ENCODE measurements around the gene TEKTIP1.
A peak's percentile ranks its signal among the peaks of the same experiment; 100 is the strongest.

TEKTIP1 gene

DNA sequence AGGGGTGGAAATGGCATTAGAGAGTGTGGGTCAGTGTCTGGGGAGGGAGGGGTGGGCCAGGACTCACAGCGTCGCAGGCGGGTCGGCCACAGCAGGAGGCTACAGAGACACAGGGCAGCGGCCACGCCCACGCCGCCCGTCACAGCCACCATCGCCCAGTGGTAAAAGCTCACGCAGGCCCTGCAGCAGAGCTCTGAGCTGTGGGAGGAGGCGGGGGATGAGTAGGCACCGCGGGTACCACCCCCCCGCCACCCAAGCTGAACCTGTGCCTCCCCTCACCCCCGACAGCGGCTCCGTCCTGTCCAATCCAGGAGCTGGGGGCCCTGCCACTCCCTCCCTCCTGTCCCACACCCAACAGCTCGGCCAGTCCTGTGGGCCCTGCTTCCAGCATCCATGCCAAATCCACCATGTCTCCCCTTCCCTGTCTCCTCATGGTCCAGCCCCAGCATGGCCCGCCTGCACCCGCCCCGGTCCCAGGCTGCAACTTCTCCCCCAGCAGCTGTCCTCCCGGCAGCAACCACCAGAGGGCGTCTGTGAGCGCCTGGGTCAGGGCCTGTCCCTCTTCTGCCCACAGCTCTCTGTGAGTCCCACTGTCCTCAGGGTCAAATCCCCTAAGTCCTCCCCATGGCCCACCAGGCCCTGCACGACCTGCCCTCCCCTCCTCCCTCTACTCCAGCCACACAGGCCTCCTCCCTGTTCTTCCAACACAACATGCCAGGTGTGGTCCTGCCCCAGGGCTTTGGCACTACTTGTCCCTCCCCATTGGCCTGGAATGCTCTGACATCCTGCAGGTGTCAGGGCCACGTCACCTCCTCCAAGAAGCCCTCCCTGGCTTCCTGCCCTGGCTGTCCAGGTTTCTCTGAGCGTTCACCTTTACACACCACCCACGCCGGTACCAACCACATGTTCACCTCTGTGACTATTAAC is 6.0 kb downstream of the TEKTIP1 start:
- H3K4me3 ChIP-seq, result no peak overlapping the region
- in situ Hi-C loops (cut with MboI; ENCODE audit: low sequenced_read_pairs), result no loop called here
- no peaks in the 10 kb centered on the region for H3K4me1 ChIP-seq
- no peaks in the 10 kb centered on the region for H3K9me3 ChIP-seq
- DNase-seq (ENCODE audit: low spot score in 2 of 2), result peak; percentile 20 to 90
- no peaks in the 10 kb centered on the region for H3K27me3 ChIP-seq (ENCODE audit: low read depth)
- peaks cover 22% of the 10 kb centered on the region for H3K36me3 ChIP-seq (replicated peaks)

DNA sequence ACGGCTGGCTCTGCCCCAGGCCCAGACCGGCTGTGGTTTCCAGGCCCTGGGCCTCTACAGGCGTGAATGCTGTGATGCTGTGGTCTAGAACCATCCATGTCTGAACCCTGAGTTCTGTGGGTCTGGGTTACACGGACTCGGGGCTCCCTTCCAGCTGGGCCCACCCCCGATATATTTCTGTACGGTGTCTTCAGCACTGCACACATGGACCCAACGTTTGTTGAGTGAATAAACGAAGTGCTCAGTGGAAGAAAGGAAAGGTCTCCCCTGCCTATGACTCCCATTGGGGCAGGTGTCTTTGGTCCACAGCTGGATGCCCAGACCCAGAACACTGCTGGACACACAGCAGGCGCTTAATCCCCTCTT is 6.7 kb downstream of the TEKTIP1 start:
- H3K9me3 ChIP-seq, result no peaks in the 10 kb centered on the region
- DNase-seq (ENCODE audit: low spot score in 2 of 2), result no peak
- H3K36me3 ChIP-seq (replicated peaks), result peaks cover 24% of the 10 kb centered on the region
- H3K27me3 ChIP-seq (ENCODE audit: low read depth), result no peaks in the 10 kb centered on the region
- H3K4me1 ChIP-seq, result no peaks in the 10 kb centered on the region
- in situ Hi-C loops (cut with MboI; ENCODE audit: low sequenced_read_pairs), result no loop called here
- no peak overlapping the region for H3K4me3 ChIP-seq

DNA sequence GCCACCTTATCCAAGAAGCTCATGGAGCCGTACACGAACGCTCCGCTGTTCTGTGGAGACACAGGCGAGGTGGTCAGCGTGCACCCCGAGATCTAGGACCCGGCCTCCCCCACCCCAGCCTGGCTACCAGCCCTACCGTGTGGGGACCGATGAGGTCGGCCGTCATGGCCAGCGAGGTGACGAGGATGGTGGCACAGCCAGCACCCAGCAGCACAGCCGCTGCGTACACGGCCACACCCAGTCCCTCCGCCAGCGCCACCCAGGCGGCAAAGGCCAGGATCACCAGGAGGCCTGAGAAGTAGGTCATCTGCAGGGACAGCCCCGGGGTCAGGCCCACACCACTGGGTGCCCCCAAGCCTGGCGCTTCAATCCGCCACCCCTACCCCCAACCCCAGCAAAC is 7.1 kb downstream of the TEKTIP1 start:
- H3K4me3 ChIP-seq, result no peak overlapping the region
- H3K36me3 ChIP-seq (replicated peaks), result peaks cover 26% of the 10 kb centered on the region
- in situ Hi-C loops (cut with MboI; ENCODE audit: low sequenced_read_pairs), result no loop called here
- no peaks in the 10 kb centered on the region for H3K9me3 ChIP-seq
- no peak for DNase-seq (ENCODE audit: low spot score in 2 of 2)
- no peaks in the 10 kb centered on the region for H3K4me1 ChIP-seq
- no peaks in the 10 kb centered on the region for H3K27me3 ChIP-seq (ENCODE audit: low read depth)

DNA sequence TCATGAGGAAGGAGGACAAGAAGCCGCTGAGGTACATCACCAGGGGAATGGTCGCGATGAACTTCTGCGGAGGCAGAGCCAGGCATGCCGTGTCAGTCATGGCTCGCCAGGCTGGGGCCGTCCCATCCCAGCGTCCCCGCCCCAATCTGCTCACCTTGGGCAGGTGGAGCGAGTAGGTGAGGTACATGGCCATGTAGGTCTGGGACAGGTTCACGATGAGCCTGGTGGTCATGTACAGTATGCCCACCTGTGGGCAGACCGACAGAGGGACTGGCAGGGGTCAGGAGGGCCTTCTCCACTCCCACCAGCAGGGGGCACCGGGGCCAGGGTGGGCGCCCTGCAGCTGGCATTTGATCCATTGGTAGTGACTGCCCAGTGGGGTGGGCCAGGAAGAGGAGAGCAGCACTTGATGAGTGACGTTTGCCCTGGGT is 8.3 kb downstream of the TEKTIP1 start:
- H3K9me3 ChIP-seq, result no peaks in the 10 kb centered on the region
- peaks cover 26% of the 10 kb centered on the region for H3K36me3 ChIP-seq (replicated peaks)
- H3K4me1 ChIP-seq, result no peaks in the 10 kb centered on the region
- no peak overlapping the region for H3K4me3 ChIP-seq
- in situ Hi-C loops (cut with MboI; ENCODE audit: low sequenced_read_pairs), result no loop called here
- peak in 1 of 2 experiments; percentile 47 for DNase-seq (ENCODE audit: low spot score in 2 of 2)
- H3K27me3 ChIP-seq (ENCODE audit: low read depth), result no peaks in the 10 kb centered on the region

DNA sequence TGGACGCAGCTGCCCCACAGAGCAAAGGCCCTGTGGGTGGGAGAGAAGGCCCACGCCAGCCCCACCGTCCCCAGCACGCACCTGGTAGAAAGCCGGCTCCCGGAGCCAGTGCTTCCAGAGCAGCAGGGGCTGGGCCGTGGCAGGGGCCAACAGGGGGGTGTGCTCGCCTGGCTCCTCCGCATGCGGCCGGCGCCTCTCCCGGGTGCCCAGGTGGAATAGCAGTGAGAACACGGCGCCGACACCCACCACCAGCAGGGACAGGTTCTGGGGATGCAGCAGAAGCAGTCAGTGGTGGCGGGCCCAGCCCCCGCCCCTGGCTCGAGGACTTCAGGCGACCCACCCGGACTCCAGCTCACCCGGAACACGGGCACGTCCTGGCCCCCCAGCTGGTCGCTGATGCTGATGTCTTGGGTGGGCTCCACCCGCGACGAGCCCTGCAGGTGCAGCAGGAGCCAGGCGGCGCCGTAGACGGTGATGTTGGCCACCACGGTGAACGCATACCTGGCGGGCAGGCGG is 8.9 kb downstream of the TEKTIP1 start:
- Histone ChIP-seq H3K9me3 (no peaks in the 10 kb centered on the region), H3K36me3 (replicated peaks) (peaks cover 23% of the 10 kb centered on the region), H3K27me3 (ENCODE audit: low read depth) (no peaks in the 10 kb centered on the region), H3K4me3 (no peak overlapping the region), H3K4me1 (no peaks in the 10 kb centered on the region)
- in situ Hi-C loops (cut with MboI; ENCODE audit: low sequenced_read_pairs), result no loop called here
- no peak for DNase-seq (ENCODE audit: low spot score in 2 of 2)

DNA sequence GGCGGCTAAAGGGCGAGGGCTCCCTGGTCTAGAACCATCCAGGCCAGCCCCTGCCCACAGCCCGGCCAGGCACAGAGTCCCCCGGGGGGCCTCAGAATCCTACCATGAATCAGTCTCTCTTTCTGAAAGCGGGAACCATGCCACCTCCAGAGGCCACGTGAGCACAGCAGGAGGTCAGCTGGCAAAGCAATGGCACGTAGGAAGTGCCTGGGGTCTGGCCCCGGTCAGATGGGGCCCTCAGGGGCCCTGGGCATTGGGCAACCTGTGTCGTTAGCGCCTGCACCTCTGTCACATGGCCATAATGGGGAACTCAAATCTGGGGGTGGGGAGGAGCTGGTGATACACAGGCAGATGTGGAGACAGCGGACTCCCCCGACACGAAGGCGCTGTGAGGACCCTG is 9.6 kb downstream of the TEKTIP1 start:
- Histone ChIP-seq H3K4me1 (no peaks in the 10 kb centered on the region), H3K27me3 (ENCODE audit: low read depth) (no peaks in the 10 kb centered on the region), H3K4me3 (no peak overlapping the region), H3K9me3 (no peaks in the 10 kb centered on the region), H3K36me3 (replicated peaks) (peaks cover 23% of the 10 kb centered on the region)
- in situ Hi-C loops (cut with MboI; ENCODE audit: low sequenced_read_pairs), result no loop called here
- no peak for DNase-seq (ENCODE audit: low spot score in 2 of 2)

GRCh38 chr19:3549816-3550215 is 10.8 kb downstream of the TEKTIP1 start:
- DNase-seq (ENCODE audit: low spot score in 2 of 2), result no peak
- Histone ChIP-seq H3K4me1 (no peaks in the 10 kb centered on the region), H3K9me3 (no peaks in the 10 kb centered on the region), H3K4me3 (no peak overlapping the region), H3K27me3 (ENCODE audit: low read depth) (no peaks in the 10 kb centered on the region), H3K36me3 (replicated peaks) (peaks cover 23% of the 10 kb centered on the region)
- in situ Hi-C loops (cut with MboI; ENCODE audit: low sequenced_read_pairs), result no loop called here

DNA sequence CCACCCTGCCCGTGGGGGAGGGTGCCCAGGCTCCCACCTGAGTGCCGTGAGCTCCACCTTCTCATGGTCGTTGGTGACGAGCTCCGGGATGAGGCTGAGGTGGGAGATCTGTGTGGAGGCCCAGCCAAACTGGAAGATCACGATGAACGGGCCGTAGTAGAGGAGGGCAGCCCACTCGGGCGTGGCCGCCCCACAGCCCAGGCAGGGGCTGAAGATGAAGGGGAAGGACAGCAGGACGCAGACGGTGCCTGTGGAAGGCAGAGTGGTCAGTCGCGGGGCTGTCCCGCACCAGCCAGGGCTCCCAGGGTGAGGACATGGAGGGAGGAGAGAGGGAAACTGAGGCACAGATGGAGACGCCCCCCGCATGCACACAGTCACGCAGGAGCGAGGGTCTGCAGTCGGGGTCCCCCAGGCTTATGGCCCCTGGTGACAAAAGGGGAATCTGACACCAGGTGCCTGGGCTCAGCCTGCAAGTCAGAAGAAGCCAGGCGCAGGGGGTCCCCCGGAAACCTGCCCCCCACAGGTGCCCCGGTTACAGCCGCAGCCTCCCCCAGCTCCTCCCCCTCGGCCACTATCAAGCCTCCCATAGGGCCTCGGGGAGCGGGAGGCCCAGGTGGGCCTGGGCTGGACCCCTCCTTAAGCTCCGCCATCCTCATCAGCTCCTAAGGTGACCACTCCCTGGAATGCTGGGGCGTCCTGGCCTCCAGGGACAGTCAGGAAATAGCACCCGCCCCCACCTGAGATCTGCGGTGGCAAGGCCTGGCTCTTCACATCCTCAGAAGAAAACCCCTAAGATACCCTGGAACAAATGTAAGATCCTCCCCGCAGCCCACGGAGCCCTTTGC is 12.2 kb downstream of the TEKTIP1 start:
- Histone ChIP-seq H3K27me3 (ENCODE audit: low read depth) (no peaks in the 10 kb centered on the region), H3K36me3 (replicated peaks) (peaks cover 16% of the 10 kb centered on the region), H3K4me1 (no peaks in the 10 kb centered on the region), H3K9me3 (no peaks in the 10 kb centered on the region), H3K4me3 (no peak overlapping the region)
- no peak for DNase-seq (ENCODE audit: low spot score in 2 of 2)
- in situ Hi-C loops (cut with MboI; ENCODE audit: low sequenced_read_pairs), result no loop called here

GRCh38 chr19:3551792-3552095 is 12.8 kb downstream of the TEKTIP1 start:
- Histone ChIP-seq H3K36me3 (replicated peaks) (peaks cover 16% of the 10 kb centered on the region), H3K4me1 (no peaks in the 10 kb centered on the region), H3K9me3 (no peaks in the 10 kb centered on the region), H3K27me3 (ENCODE audit: low read depth) (no peaks in the 10 kb centered on the region), H3K4me3 (no peak overlapping the region)
- DNase-seq (ENCODE audit: low spot score in 2 of 2), result no peak
- in situ Hi-C loops (cut with MboI; ENCODE audit: low sequenced_read_pairs), result no loop called here

DNA sequence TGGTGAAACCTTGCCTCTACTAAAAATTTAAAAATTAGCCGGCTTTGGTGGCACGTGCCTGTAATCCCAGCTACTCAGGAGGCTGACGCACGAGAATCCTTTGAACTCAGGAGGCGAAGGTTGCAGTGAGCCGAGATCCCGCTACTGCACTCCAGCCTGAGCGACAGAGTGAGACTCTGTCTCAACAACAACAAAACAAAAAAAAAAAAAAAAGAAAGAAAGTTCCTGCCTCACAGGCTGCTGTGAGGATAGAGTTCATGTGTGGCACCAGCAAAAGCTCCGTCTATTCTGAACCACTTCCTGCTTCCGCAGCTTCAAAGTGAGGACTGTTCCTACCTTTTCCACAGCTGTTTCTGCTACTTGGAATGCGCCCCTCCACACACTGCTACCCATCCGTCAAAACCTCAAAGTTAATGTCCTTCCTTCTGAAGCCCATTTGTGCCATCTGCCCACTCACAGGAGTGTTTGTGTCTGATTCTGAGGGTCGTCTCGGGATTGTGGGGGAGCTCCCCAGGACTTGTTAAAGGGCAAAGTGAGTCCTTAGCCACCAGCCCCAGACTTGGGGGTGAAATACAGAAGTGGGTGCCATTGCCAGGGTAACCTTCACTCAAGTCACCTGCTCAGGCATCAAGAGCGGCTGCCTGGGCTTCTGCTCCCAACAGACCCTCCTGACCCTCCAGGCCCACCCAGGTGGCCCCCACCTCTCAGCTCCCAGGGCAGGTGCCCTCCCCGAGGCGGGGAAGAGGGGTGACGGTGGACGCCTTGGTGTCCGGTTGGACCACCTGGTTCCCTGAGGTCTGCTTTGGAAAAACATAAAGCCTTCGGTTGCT is 15.5 kb downstream of the TEKTIP1 start:
- Histone ChIP-seq H3K4me1 (0 out of 2 replicates have a peak, but pooled peaks cover 3% of the 10 kb centered on the region), H3K4me3 (no peak overlapping the region), H3K9me3 (no peaks in the 10 kb centered on the region), H3K36me3 (replicated peaks) (peaks cover 4% of the 10 kb centered on the region; the same call in 1 of the 2 replicates), H3K27me3 (ENCODE audit: low read depth) (no peaks in the 10 kb centered on the region)
- no peak for DNase-seq (ENCODE audit: low spot score in 2 of 2)
- in situ Hi-C loops (cut with MboI; ENCODE audit: low sequenced_read_pairs), result no loop called here

DNA sequence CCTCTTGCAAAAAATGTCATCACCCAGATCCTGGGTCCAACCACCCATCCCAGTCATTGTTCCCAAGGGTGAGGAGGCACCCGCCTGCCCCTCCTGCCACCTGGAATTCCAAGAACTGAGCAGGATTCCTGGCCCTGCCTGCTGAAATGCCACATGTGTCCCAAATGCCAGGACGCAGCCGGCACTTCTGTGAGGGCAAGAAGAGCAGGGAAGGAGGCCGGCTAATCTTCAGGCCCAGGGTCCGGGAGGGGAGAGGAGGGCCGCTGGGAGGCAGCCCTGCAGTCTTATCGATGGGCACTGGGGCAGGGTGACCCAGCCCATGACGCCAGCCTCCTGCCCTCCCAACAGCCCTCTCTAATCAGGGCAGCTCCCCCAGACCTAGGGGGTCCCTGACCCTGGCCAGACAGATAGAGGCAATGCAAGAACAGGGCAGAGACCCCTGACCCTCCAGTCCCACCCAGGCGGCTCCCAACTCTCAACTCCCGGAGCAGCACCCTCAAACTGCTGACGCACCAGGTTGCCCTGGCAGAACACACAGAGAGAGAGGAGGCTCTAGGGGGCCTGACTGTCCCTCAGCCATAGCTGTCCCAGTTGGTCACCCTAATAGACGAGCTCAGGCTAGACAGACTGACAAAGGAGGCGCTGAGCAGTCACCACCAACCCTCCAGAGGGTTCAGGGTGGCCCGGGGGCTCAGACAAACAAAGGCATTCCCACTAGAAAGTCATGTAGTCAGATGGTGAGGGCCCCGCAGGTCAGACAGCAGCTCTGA is 16.9 kb downstream of the TEKTIP1 start:
- in situ Hi-C loops (cut with MboI; ENCODE audit: low sequenced_read_pairs), result no loop called here
- Histone ChIP-seq H3K36me3 (replicated peaks) (peaks cover under 1% of the 10 kb centered on the region; the same call in 1 of the 2 replicates), H3K4me3 (peak overlapping the region; percentile 61), H3K4me1 (0 out of 2 replicates have a peak, but pooled peaks cover 3% of the 10 kb centered on the region), H3K9me3 (no peaks in the 10 kb centered on the region), H3K27me3 (ENCODE audit: low read depth) (no peaks in the 10 kb centered on the region)
- DNase-seq (ENCODE audit: low spot score in 2 of 2), result peak in 1 of 2 experiments; percentile 26

DNA sequence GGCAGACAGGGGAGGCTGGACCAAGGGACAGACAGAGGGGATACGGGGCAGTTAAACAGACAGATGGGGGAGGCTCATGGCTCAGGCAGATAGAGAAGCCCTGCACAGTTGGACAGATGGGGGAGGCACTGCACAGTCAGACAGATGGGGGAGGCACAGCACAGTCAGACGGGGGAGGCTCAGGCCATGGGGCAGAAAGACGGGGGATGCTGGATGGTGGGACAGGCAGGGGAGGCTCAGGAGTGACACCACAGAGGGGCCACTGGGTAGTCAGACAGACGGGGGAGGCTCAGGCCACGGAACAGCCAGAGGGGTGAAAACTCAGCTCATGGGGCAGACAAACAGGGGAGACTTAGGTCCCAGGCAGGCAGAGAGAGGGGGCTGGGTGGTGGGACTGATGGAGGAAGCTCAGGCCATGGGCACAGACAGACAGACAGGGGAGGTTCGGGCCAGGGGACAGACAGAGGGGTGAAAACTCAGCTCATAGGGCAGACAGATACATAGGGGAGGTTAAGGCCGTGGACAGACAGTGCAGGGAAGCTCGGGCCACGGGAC is 17.5 kb downstream of the TEKTIP1 start:
- Histone ChIP-seq H3K4me3 (peak overlapping the region; percentile 61), H3K4me1 (0 out of 2 replicates have a peak, but pooled peaks cover 3% of the 10 kb centered on the region), H3K36me3 (replicated peaks) (no peaks in the 10 kb centered on the region; the same call in 1 of the 2 replicates), H3K27me3 (ENCODE audit: low read depth) (no peaks in the 10 kb centered on the region), H3K9me3 (no peaks in the 10 kb centered on the region)
- DNase-seq (ENCODE audit: low spot score in 2 of 2), result no peak
- in situ Hi-C loops (cut with MboI; ENCODE audit: low sequenced_read_pairs), result no loop called here

Data from HAP-1 (cell line).